ENCODE measurements around the gene STXBP1. TPM values are rescaled to one million over a fixed set of nuclear protein-coding genes. Genes with fewer than 3 reads are reported as not detected.

STXBP1 gene
- total and polyA plus RNA-seq, 2 of the 4 experiments (the other 2 are of a cell fraction): 15.8 to 22.6 TPM

GRCh38 chr9:127662617-127663016 is 50.5 kb downstream of the STXBP1 start:
- H3K4me1 ChIP-seq (ENCODE audit: control insufficient read depth, insufficient read depth, low read length): peaks cover 4% of the 10 kb centered on the region; the same call in 1 of the 2 replicates
- no peak overlapping the region for H2BK5ac ChIP-seq (ENCODE audit: low read depth, low read length, poor library complexity, severe bottlenecking)
- H3K9me1 ChIP-seq (ENCODE audit: insufficient read depth, low read length): peaks cover 11% of the 10 kb centered on the region; the same call in 1 of the 2 replicates
- H3K56ac ChIP-seq (ENCODE audit: extremely low read depth, insufficient read depth, low read length): no peak overlapping the region
- TF ChIP-seq BHLHE40 (IDR thresholded peaks at IDR 0.05; ENCODE audit: low read depth, low read length) (no peak), MAFK (IDR thresholded peaks at IDR 0.05; ENCODE audit: low read depth, low read length) (no peak), CHD1 (IDR thresholded peaks at IDR 0.05; ENCODE audit: low read depth, low read length) (no peak), SMC3 (IDR thresholded peaks at IDR 0.05; ENCODE audit: low read depth, low read length) (no peak), RAD21 (IDR thresholded peaks at IDR 0.05; ENCODE audit: low read length) (no peak), RCOR1 (IDR thresholded peaks at IDR 0.05; ENCODE audit: insufficient replicate concordance, low read length) (no peak), USF2 (IDR thresholded peaks at IDR 0.05; ENCODE audit: low read depth, low read length) (no peak), RFX5 (IDR thresholded peaks at IDR 0.05; ENCODE audit: low read depth, low read length) (no peak), POLR2A (IDR thresholded peaks at IDR 0.05; ENCODE audit: low read depth, low read length) (no peak)
- no peak overlapping the region for H2BK120ac ChIP-seq (ENCODE audit: low read depth, low read length)
- no peak overlapping the region for H4K8ac ChIP-seq (ENCODE audit: low read depth in 2 of 2, low read length in 2 of 2)
- DNase-seq (no peak), ATAC-seq (ENCODE audit: low read depth) (no peak)
- no peak overlapping the region for H2AK5ac ChIP-seq (ENCODE audit: low read depth, low read length)
- H3K4ac ChIP-seq (ENCODE audit: low read depth, low read length): no peak overlapping the region
- H2AK9ac ChIP-seq (replicated peaks; ENCODE audit: low read depth, low read length, poor library complexity): no peak overlapping the region
- H4K5ac ChIP-seq (ENCODE audit: low read depth, low read length): no peak overlapping the region
- H3K27ac ChIP-seq (ENCODE audit: insufficient read depth, low read length): no peak overlapping the region
- WGBS, 2 experiments (ENCODE audit: extremely low coverage in 2 of 2, insufficient read length in 1 of 2): 57% methylated on average over 1 of the region's 1 CpG; no CpG with 5 or more reads in 1 of the 2 experiments
- H2BK20ac ChIP-seq (ENCODE audit: low read depth, low read length): no peak overlapping the region
- no peaks in the 10 kb centered on the region for H3K79me1 ChIP-seq (ENCODE audit: low read depth in 1 of 2, low read length in 2 of 2)
- H3K27me3 ChIP-seq (ENCODE audit: control insufficient read depth, insufficient read depth, low read length): no peaks in the 10 kb centered on the region
- dilution Hi-C loops (cut with HindIII; ENCODE audit: low sequenced_read_pairs, unreplicated experiment) (no loop called here), intact Hi-C loops (cut with micrococcal nuclease) (no loop called here), in situ Hi-C loops (cut with MboI; ENCODE audit: low sequenced_read_pairs) (no loop called here)
- no peak overlapping the region for H2BK15ac ChIP-seq (ENCODE audit: low read depth, low read length)
- H4K91ac ChIP-seq (ENCODE audit: insufficient read depth, low read depth, low read length): no peak overlapping the region
- H2AFZ ChIP-seq (replicated peaks; ENCODE audit: low read length, poor library complexity): no peak overlapping the region
- no peaks in the 10 kb centered on the region for H3K9me3 ChIP-seq (ENCODE audit: control insufficient read depth, insufficient read depth, low read length)
- POLR2A ChIA-PET (ENCODE audit: unreplicated experiment): no interaction called here
- H3K9ac ChIP-seq (ENCODE audit: low read depth, low read length): no peak overlapping the region
- no peak overlapping the region for H3K4me2 ChIP-seq (ENCODE audit: low read depth, low read length)
- no peak overlapping the region for H3K4me3 ChIP-seq (ENCODE audit: insufficient read depth, low read depth, low read length)
- no peaks in the 10 kb centered on the region for H4K20me1 ChIP-seq (ENCODE audit: insufficient read depth, low read length)
- peaks cover 37% of the 10 kb centered on the region for H3K36me3 ChIP-seq (ENCODE audit: control insufficient read depth, insufficient read depth, low read length)
- no peak overlapping the region for H3K23ac ChIP-seq (ENCODE audit: low read depth, low read length)
- H3K18ac ChIP-seq (ENCODE audit: low read depth, low read length): no peak overlapping the region
- BruUV-seq (replicated peaks): no TSS peak
- H3K14ac ChIP-seq (replicated peaks; ENCODE audit: low read depth, low read length): no peak overlapping the region
- CTCF ChIA-PET: no interaction called here
